HG03342 (cell line): ENCODE measurements around the gene ATRIP.
"Not testable (repeated sequence)": the region's sequence is repeated elsewhere in the genome, so short reads cannot be mapped to it uniquely, and the experiment has no call there.

ENCODE experiments used
- ATAC-seq: cut with Tn5 transposase; IDR thresholded peaks from one replicate; pipeline ENCODE4 v1.9.1; 2021; ENCODE audit warnings: mild to moderate bottlenecking, moderate library complexity; ENCODE audit not compliant: unreplicated experiment

ATRIP gene

GRCh38 chr3:48466386-48467109 lies 20.0 kb downstream of the ATRIP start:
- ATAC-seq, result no peak

- ATAC-seq, result no peak
Observed at GRCh38 chr3:48467110-48467454, 20.5 kb downstream of the ATRIP start.

GRCh38 chr3:48467473-48468267 lies 21.1 kb downstream of the ATRIP start:
- ATAC-seq, result no peak

GRCh38 chr3:48468329-48468731 lies 21.8 kb downstream of the ATRIP start:
- ATAC-seq, result no peak

GRCh38 chr3:48469046-48469915 lies 22.7 kb downstream of the ATRIP start:
- ATAC-seq, result no peak

- no peak for ATAC-seq
Observed at GRCh38 chr3:48470286-48470685, 23.7 kb downstream of the ATRIP start.

- ATAC-seq, result peak; percentile 29
Observed at GRCh38 chr3:48472673-48472922, 26.1 kb downstream of the ATRIP start.

- peak; percentile 78 for ATAC-seq
Observed at GRCh38 chr3:48472923-48473616, 26.5 kb downstream of the ATRIP start.

- ATAC-seq, result no peak
Observed at GRCh38 chr3:48473617-48473952, 27.0 kb downstream of the ATRIP start.

- ATAC-seq, result not testable (repeated sequence)
Observed at GRCh38 chr3:48474031-48474430, 27.5 kb downstream of the ATRIP start.

- ATAC-seq, result no peak
Observed at GRCh38 chr3:48474619-48475018, 28.1 kb downstream of the ATRIP start.

GRCh38 chr3:48475188-48475587 lies 28.7 kb downstream of the ATRIP start:
- ATAC-seq, result no peak

- no peak for ATAC-seq
Observed at GRCh38 chr3:48476426-48477053, 30.0 kb downstream of the ATRIP start.

- no peak for ATAC-seq
Observed at GRCh38 chr3:48477959-48478520, 31.5 kb downstream of the ATRIP start.

- ATAC-seq, result no peak
Observed at GRCh38 chr3:48478626-48479555, 32.4 kb downstream of the ATRIP start.

- ATAC-seq, result not testable (repeated sequence)
Observed at GRCh38 chr3:48480891-48481290, 34.4 kb downstream of the ATRIP start.

- ATAC-seq, result not testable (repeated sequence)
Observed at GRCh38 chr3:48482822-48483221, 36.3 kb downstream of the ATRIP start.

GRCh38 chr3:48486952-48487351 lies 40.4 kb downstream of the ATRIP start:
- no peak for ATAC-seq

- ATAC-seq, result no peak
Observed at GRCh38 chr3:48492461-48493202, 46.1 kb downstream of the ATRIP start.
